Tibial artery (tissue), 4 donors: Measurements from ENCODE around the gene RND1.

Experiments used
- DNase-seq, 2 donors: peaks; one replicate each; pipeline ENCODE4 v3.0.0-alpha.2; 2019
- H3K27ac ChIP-seq, 2 donors: fragments of 200-600 bp; sonication (generic) in 1 of 2; 1 replicate in 1 of 2; 2 replicates in 1 of 2; pipeline ENCODE4 v1.5.1; 2018 to 2019; ENCODE audit warnings: mild to moderate bottlenecking in 1 of 2
- H3K27me3 ChIP-seq, 2 donors: fragments of 200-600 bp; sonication (generic) in 1 of 2; one replicate each; pipeline versions ENCODE4 v1.5.1 to v1.6.0; 2016 to 2019
- H3K36me3 ChIP-seq, 3 donors: fragments of 200-600 bp; sonication (generic) in 2 of 3; one replicate each; pipeline ENCODE4 v1.5.1; 2016 to 2019; ENCODE audit warnings: mild to moderate bottlenecking in 2 of 3
- H3K4me1 ChIP-seq, 4 donors: fragments of 200-600 bp; sonication (generic) in 2 of 4; 1 replicate in 3 of 4; 2 replicates in 1 of 4; pipeline ENCODE4 v1.5.1; 2016 to 2019
- H3K4me3 ChIP-seq, 2 donors: fragments of 200-600 bp; sonication (generic) in 1 of 2; 1 replicate in 1 of 2; 2 replicates in 1 of 2; pipeline ENCODE4 v1.5.1; 2018 to 2019; ENCODE audit warnings: mild to moderate bottlenecking in 2 of 2
- H3K9me3 ChIP-seq, 3 donors: fragments of 200-600 bp; sonication (generic) in 1 of 3; one replicate each; pipeline ENCODE4 v1.5.1; 2016 to 2019
- CTCF ChIP-seq, 2 experiments: fragments of 200-600 bp in 1 of 2; fragments of 450-650 bp in 1 of 2; IDR thresholded peaks; one replicate each; pipeline ENCODE4 v1.5.1; 2017 to 2019; ENCODE audit warnings: antibody characterized with exemption in 2 of 2, mild to moderate bottlenecking in 1 of 2, moderate library complexity in 1 of 2
- intact Hi-C: fragments of 100-400 bp; cut with DNase I; formaldehyde crosslinking; loops from one replicate; pipeline ENCODE4 v1.15.0; 2023; ENCODE audit warnings: low total_unique reads

Gene RND1

GRCh38 chr12:48826209-48826855 lies 39.3 kb downstream of the RND1 start:
- H3K27me3 ChIP-seq, result no peaks in the 10 kb centered on the region
- DNase-seq, result no peak
- intact Hi-C loops, result no loop called here
- no peaks in the 10 kb centered on the region for H3K9me3 ChIP-seq
- H3K36me3 ChIP-seq, result peaks cover 23 to 83% (median 61%) of the 10 kb centered on the region in 3 donors
- no peak overlapping the region for H3K4me3 ChIP-seq
- no peak overlapping the region for H3K27ac ChIP-seq
- no peak for TF ChIP-seq CTCF (IDR thresholded peaks at IDR 0.05)
- no peaks in the 10 kb centered on the region for H3K4me1 ChIP-seq

GRCh38 chr12:48824905-48825304 lies 40.8 kb downstream of the RND1 start:
- H3K27ac ChIP-seq, result no peak overlapping the region
- no peak for DNase-seq
- H3K36me3 ChIP-seq, result peaks cover 9 to 68% (median 47%) of the 10 kb centered on the region in 3 donors
- H3K4me1 ChIP-seq, result no peaks in the 10 kb centered on the region
- no peak overlapping the region for H3K4me3 ChIP-seq
- intact Hi-C loops, result no loop called here
- H3K9me3 ChIP-seq, result no peaks in the 10 kb centered on the region
- TF ChIP-seq CTCF (IDR thresholded peaks at IDR 0.05), result no peak
- H3K27me3 ChIP-seq, result no peaks in the 10 kb centered on the region

- Histone ChIP-seq H3K27me3 (no peaks in the 10 kb centered on the region), H3K9me3 (no peaks in the 10 kb centered on the region), H3K27ac (no peak overlapping the region), H3K4me1 (peaks cover 0 to 2% (median 1%) of the 10 kb centered on the region in 4 donors), H3K36me3 (peaks cover under 1 to 60% (median 39%) of the 10 kb centered on the region in 3 donors), H3K4me3 (no peak overlapping the region)
- no peak for DNase-seq
- no peak for TF ChIP-seq CTCF (IDR thresholded peaks at IDR 0.05)
- intact Hi-C loops, result no loop called here
Observed at GRCh38 chr12:48824112-48824511, 41.6 kb downstream of the RND1 start.

GRCh38 chr12:48823281-48823680 lies 42.4 kb downstream of the RND1 start:
- Histone ChIP-seq H3K4me3 (no peak overlapping the region), H3K4me1 (peaks cover 0 to 7% (median 3%) of the 10 kb centered on the region in 4 donors), H3K27me3 (no peaks in the 10 kb centered on the region), H3K36me3 (peaks cover 0 to 52% (median 30%) of the 10 kb centered on the region in 3 donors), H3K27ac (no peak overlapping the region), H3K9me3 (no peaks in the 10 kb centered on the region)
- intact Hi-C loops, result no loop called here
- DNase-seq, result no peak
- no peak for TF ChIP-seq CTCF (IDR thresholded peaks at IDR 0.05)

- Histone ChIP-seq H3K36me3 (peaks cover 0 to 46% (median 25%) of the 10 kb centered on the region in 3 donors), H3K9me3 (no peaks in the 10 kb centered on the region), H3K27ac (no peak overlapping the region), H3K4me3 (no peak overlapping the region), H3K4me1 (peaks cover 0 to 11% (median 7%) of the 10 kb centered on the region in 4 donors), H3K27me3 (no peaks in the 10 kb centered on the region)
- no peak for TF ChIP-seq CTCF (IDR thresholded peaks at IDR 0.05)
- no peak for DNase-seq
- intact Hi-C loops, result no loop called here
Observed at GRCh38 chr12:48822711-48823110, 43.0 kb downstream of the RND1 start.
